Neural cell (in vitro differentiated cells): Measurements from ENCODE around the gene PARD3B. TPM values are rescaled to one million over a fixed set of nuclear protein-coding genes. Genes with fewer than 3 reads are reported as not detected.

Source experiments
- H2AFZ ChIP-seq: fragments of 200-600, 300-800 bp; sonication (generic), shearing (Covaris generic); 2 replicates; pipeline ENCODE4 v1.6.0; 2014; ENCODE audit warnings: low read depth, mild to moderate bottlenecking, antibody characterized with exemption, low read length, moderate library complexity
- H3F3A ChIP-seq: fragments of 200-600 bp; shearing (Covaris generic); 2 replicates; pipeline ENCODE4 v1.6.1; 2016; ENCODE audit warnings: mild to moderate bottlenecking, moderate library complexity, mixed read lengths, antibody characterized with exemption, low read length; ENCODE audit not compliant: insufficient read depth, poor library complexity, severe bottlenecking
- H3K27ac ChIP-seq: fragments of 200-600, 300-800 bp; sonication (generic), shearing (Covaris generic); 2 replicates; pipeline ENCODE4 v1.5.1; 2014; ENCODE audit warnings: mild to moderate bottlenecking, low read length, moderate library complexity
- H3K27me3 ChIP-seq: fragments of 300-800, 200-600 bp; sonication (generic), shearing (Covaris generic); 2 replicates; pipeline ENCODE4 v1.6.0; 2014; ENCODE audit warnings: mild to moderate bottlenecking, low read depth, low read length, moderate library complexity; ENCODE audit not compliant: insufficient read depth
- H3K36me3 ChIP-seq: fragments of 300-800, 200-600 bp; sonication (generic), shearing (Covaris generic); 2 replicates; pipeline ENCODE4 v1.5.1; 2014; ENCODE audit warnings: mild to moderate bottlenecking, antibody characterized with exemption, low read length, moderate library complexity; ENCODE audit not compliant: insufficient read depth
- H3K4me2 ChIP-seq: fragments of 300-800, 200-600 bp; sonication (generic), shearing (Covaris generic); 2 replicates; pipeline ENCODE4 v1.6.0; 2014; ENCODE audit warnings: mild to moderate bottlenecking, low read length
- H3K4me3 ChIP-seq: fragments of 300-800, 200-600 bp; sonication (generic), shearing (Covaris generic); 2 replicates; pipeline ENCODE4 v1.5.1; 2014; ENCODE audit warnings: mild to moderate bottlenecking, low read length, moderate library complexity
- H3K79me2 ChIP-seq: fragments of 200-600 bp; shearing (Covaris generic); replicated peaks from 2 replicates; pipeline ENCODE4 v1.6.0; 2014; ENCODE audit warnings: mild to moderate bottlenecking, low read length, moderate library complexity; ENCODE audit not compliant: insufficient read depth
- H3K9ac ChIP-seq: fragments of 300-800, 200-600 bp; sonication (generic), shearing (Covaris generic); 2 replicates; pipeline ENCODE4 v1.6.1; 2016; ENCODE audit warnings: mild to moderate bottlenecking, low read length, mixed read lengths
- H3K9me2 ChIP-seq: fragments of 200-600 bp; shearing (Covaris generic); 2 replicates; pipeline ENCODE4 v1.6.1; 2016; ENCODE audit warnings: mild to moderate bottlenecking, low read length, mixed read lengths; ENCODE audit not compliant: insufficient read depth
- H3K9me3 ChIP-seq: fragments of 200-600, 300-800 bp; sonication (generic), shearing (Covaris generic); 2 replicates; pipeline ENCODE4 v1.6.1; 2016; ENCODE audit warnings: mild to moderate bottlenecking, mixed run types, low read length, moderate library complexity, mixed read lengths
- H4K20me1 ChIP-seq: fragments of 200-600 bp; shearing (Covaris generic); 2 replicates; pipeline ENCODE4 v1.6.1; 2016; ENCODE audit warnings: mild to moderate bottlenecking, mixed run types; ENCODE audit not compliant: insufficient read depth
- CTCF ChIP-seq: fragments of 450-650 bp; IDR thresholded peaks from 2 replicates; pipeline ENCODE4 v1.5.1; 2014; ENCODE audit warnings: antibody characterized with exemption, mild to moderate bottlenecking, moderate library complexity; ENCODE audit not compliant: poor library complexity, severe bottlenecking
- EP300 ChIP-seq: fragments of 450-650 bp; conservative IDR thresholded peaks from 2 replicates; pipeline ENCODE4 v1.6.1; 2014; ENCODE audit warnings: antibody characterized with exemption, mild to moderate bottlenecking, moderate library complexity; ENCODE audit not compliant: poor library complexity, severe bottlenecking
- EZH2 ChIP-seq: fragments of 200-600, 300-800 bp; shearing (Covaris generic), sonication (generic); IDR thresholded peaks from 2 replicates; pipeline ENCODE4 v1.6.1; 2014; ENCODE audit warnings: antibody characterized with exemption, low read length, borderline replicate concordance, mild to moderate bottlenecking; ENCODE audit not compliant: insufficient read depth, poor library complexity, severe bottlenecking
- MXI1 ChIP-seq: fragments of 450-650 bp; conservative IDR thresholded peaks from 2 replicates; pipeline ENCODE4 v1.6.1; 2014; ENCODE audit warnings: antibody characterized with exemption, mild to moderate bottlenecking; ENCODE audit not compliant: poor library complexity, severe bottlenecking
- POLR2AphosphoS5 ChIP-seq: IDR thresholded peaks from 2 replicates; pipeline ENCODE4 v1.6.1; 2012
- RAD21 ChIP-seq: fragments of 450-650 bp; conservative IDR thresholded peaks from 2 replicates; pipeline ENCODE4 v1.6.1; 2014; ENCODE audit warnings: antibody characterized with exemption, mild to moderate bottlenecking, moderate library complexity
- SMC3 ChIP-seq: fragments of 450-650 bp; conservative IDR thresholded peaks from 2 replicates; pipeline ENCODE4 v1.6.1; 2014; ENCODE audit warnings: antibody characterized with exemption, mild to moderate bottlenecking, moderate library complexity; ENCODE audit not compliant: poor library complexity
- TAF1 ChIP-seq: IDR thresholded peaks from 2 replicates; pipeline ENCODE4 v1.6.1; 2012; ENCODE audit warnings: low read depth
- polyA plus RNA-seq: library from polyadenylated mRNA; depleted of rRNA; stranded (reverse); fragments of >200 nt; gene quantifications from 2 replicates; pipeline ENCODE4 v1.2.3, GENCODE V29; 2014
- TF ChIP-seq, protein P1 (sequence below): IDR thresholded peaks from 2 replicates; pipeline ENCODE4 v1.6.1; 2012; ENCODE audit warnings: borderline replicate concordance

PARD3B gene
- polyA plus RNA-seq, 1 donor from 2014 or later = 0.54 TPM

DNA sequence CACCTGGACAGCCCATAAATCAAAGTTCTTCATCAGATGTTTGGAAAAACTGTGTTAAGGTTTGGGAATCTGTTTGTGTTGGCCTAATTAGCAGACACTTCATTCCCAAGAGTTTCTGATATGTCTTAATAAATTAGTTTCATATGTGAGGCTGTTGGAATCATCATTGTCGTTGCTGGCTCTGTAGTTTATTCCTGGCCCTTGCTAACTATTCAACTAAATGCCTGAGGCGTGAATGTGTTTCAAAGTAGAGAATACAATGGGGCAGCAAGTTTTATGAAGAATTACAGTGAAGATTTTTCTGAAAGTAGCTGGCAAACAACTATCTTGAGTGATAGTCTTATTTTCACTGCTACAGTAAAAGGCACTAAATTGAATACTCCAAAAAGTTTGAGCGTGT is 141.1 kb downstream of the PARD3B start:
- no peak overlapping the region for H3K4me3 ChIP-seq
- H3K9me3 ChIP-seq = no peaks in the 10 kb centered on the region
- H3K36me3 ChIP-seq = no peaks in the 10 kb centered on the region
- H3K27ac ChIP-seq = no peak overlapping the region
- H2AFZ ChIP-seq = no peak overlapping the region
- no peaks in the 10 kb centered on the region for H3K79me2 ChIP-seq
- H3F3A ChIP-seq = no peaks in the 10 kb centered on the region
- no peak for TF ChIP-seq SMC3
- H3K9me2 ChIP-seq = no peaks in the 10 kb centered on the region
- no peaks in the 10 kb centered on the region for H3K27me3 ChIP-seq
- no peaks in the 10 kb centered on the region for H4K20me1 ChIP-seq
- H3K4me2 ChIP-seq = no peak overlapping the region
- H3K9ac ChIP-seq = no peak overlapping the region

DNA sequence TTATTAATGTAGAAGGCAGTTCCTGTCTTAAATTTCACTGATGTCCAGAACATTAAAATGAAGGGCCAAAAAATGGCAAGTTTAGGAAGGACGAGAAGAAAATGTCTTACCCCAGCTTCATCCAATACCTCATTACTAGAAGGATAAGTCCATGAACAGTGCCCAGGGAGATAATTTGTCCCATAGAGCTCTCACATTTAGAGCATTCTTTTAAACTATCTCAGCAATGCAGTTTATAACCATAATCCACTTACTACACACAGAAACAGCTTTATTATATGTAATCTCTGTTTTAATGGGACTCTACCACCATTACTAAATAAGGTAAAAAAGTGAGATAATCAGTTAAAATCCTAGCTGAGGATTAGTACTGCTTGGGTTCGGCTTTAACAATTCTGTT is 142.5 kb downstream of the PARD3B start:
- Histone ChIP-seq H3K27ac (no peak overlapping the region), H4K20me1 (no peaks in the 10 kb centered on the region)

More for the DNA sequence above, 142.5 kb downstream of the PARD3B start:
- no peak overlapping the region for H3K4me3 ChIP-seq
- no peaks in the 10 kb centered on the region for H3K9me2 ChIP-seq
- no peak overlapping the region for H3K4me2 ChIP-seq
- no peaks in the 10 kb centered on the region for H3K79me2 ChIP-seq
- H3F3A ChIP-seq = no peaks in the 10 kb centered on the region
- H3K9me3 ChIP-seq = no peaks in the 10 kb centered on the region
- H2AFZ ChIP-seq = no peak overlapping the region
- no peak for TF ChIP-seq MXI1
- TF ChIP-seq EP300 = no peak
- TF ChIP-seq RAD21 = no peak
- TF ChIP-seq SMC3 = no peak
- TF ChIP-seq, protein P1, sequence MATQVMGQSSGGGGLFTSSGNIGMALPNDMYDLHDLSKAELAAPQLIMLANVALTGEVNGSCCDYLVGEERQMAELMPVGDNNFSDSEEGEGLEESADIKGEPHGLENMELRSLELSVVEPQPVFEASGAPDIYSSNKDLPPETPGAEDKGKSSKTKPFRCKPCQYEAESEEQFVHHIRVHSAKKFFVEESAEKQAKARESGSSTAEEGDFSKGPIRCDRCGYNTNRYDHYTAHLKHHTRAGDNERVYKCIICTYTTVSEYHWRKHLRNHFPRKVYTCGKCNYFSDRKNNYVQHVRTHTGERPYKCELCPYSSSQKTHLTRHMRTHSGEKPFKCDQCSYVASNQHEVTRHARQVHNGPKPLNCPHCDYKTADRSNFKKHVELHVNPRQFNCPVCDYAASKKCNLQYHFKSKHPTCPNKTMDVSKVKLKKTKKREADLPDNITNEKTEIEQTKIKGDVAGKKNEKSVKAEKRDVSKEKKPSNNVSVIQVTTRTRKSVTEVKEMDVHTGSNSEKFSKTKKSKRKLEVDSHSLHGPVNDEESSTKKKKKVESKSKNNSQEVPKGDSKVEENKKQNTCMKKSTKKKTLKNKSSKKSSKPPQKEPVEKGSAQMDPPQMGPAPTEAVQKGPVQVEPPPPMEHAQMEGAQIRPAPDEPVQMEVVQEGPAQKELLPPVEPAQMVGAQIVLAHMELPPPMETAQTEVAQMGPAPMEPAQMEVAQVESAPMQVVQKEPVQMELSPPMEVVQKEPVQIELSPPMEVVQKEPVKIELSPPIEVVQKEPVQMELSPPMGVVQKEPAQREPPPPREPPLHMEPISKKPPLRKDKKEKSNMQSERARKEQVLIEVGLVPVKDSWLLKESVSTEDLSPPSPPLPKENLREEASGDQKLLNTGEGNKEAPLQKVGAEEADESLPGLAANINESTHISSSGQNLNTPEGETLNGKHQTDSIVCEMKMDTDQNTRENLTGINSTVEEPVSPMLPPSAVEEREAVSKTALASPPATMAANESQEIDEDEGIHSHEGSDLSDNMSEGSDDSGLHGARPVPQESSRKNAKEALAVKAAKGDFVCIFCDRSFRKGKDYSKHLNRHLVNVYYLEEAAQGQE = no peak
- no peak for TF ChIP-seq EZH2
- no peak for TF ChIP-seq TAF1
- no peak for TF ChIP-seq POLR2AphosphoS5
- no peak for TF ChIP-seq CTCF
- no peaks in the 10 kb centered on the region for H3K27me3 ChIP-seq
- no peaks in the 10 kb centered on the region for H3K36me3 ChIP-seq
- no peak overlapping the region for H3K9ac ChIP-seq
